AG09309 (cell line): ENCODE data around the gene COL13A1.
A peak's percentile ranks its signal among the peaks of the same experiment; 100 is the strongest.

Experiments
- DNase-seq: peaks from one replicate; pipeline ENCODE4 v3.0.0-alpha.2; 2010; ENCODE audit warnings: low read depth
- H3K4me3 ChIP-seq: 2 replicates; pipeline ENCODE4 v1.5.1; 2011; ENCODE audit warnings: mild to moderate bottlenecking, low read depth, low read length, moderate library complexity; ENCODE audit not compliant: control insufficient read depth
- TF ChIP-seq, protein P1 (sequence below): IDR thresholded peaks from 2 replicates; pipeline ENCODE4 v1.5.1; 2011; ENCODE audit warnings: mild to moderate bottlenecking, low read depth, low read length, inconsistent platforms; ENCODE audit not compliant: insufficient read depth, control insufficient read depth; ENCODE audit errors: missing control alignments

COL13A1 gene

DNA sequence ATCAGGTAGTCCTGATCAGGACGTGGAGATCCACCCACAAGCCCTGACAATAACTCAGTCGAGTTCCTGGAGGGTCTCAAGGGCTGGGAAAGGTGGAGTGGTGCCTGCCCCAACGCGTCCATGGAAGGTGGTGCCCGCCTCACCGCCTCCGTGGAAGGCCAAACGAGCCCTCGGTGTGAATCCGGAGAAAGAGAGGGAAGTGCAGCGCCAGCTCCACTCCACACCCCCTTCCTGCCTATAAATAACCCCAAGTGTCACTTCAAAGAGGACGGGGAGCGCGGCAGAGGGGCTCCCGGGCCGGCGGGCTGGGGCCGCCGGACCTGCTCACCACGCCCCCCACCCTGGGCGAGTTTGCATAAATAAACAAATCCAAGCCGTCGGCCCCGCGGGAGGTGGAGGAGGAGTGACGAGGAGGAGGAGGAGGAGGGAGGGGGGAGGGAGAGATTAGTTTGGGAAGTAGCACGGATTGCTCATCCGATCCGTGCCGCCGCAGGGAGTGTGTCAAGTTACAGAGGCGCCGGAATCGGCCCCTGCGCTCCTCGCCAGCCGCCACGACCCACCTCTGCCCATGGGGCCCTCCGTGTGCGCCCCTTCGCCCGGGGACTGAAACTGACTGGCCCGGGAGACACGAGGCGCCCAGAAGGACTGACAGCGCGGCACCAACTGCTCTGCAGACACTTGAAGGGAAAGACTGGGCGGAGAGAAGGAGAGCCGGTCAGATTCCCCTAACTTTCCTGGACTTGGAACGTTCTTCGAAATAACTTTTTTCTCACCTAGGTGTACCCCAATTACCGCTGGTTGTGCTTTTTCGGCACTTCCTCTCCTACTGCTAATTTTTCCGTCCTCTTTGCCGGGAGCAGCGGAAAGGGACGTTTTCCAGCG, at the start of gene COL13A1:
Gene COL13A1 (plus strand): TSS at position 473 of the 882 bp plus-strand sequence. CDS start 518 bp downstream, outside the sequence.
- H3K4me3 ChIP-seq = peak within 1 kb of the TSS; percentile 68
- DNase-seq = no peak
- TF ChIP-seq, protein P1, sequence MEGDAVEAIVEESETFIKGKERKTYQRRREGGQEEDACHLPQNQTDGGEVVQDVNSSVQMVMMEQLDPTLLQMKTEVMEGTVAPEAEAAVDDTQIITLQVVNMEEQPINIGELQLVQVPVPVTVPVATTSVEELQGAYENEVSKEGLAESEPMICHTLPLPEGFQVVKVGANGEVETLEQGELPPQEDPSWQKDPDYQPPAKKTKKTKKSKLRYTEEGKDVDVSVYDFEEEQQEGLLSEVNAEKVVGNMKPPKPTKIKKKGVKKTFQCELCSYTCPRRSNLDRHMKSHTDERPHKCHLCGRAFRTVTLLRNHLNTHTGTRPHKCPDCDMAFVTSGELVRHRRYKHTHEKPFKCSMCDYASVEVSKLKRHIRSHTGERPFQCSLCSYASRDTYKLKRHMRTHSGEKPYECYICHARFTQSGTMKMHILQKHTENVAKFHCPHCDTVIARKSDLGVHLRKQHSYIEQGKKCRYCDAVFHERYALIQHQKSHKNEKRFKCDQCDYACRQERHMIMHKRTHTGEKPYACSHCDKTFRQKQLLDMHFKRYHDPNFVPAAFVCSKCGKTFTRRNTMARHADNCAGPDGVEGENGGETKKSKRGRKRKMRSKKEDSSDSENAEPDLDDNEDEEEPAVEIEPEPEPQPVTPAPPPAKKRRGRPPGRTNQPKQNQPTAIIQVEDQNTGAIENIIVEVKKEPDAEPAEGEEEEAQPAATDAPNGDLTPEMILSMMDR = no peak

DNA sequence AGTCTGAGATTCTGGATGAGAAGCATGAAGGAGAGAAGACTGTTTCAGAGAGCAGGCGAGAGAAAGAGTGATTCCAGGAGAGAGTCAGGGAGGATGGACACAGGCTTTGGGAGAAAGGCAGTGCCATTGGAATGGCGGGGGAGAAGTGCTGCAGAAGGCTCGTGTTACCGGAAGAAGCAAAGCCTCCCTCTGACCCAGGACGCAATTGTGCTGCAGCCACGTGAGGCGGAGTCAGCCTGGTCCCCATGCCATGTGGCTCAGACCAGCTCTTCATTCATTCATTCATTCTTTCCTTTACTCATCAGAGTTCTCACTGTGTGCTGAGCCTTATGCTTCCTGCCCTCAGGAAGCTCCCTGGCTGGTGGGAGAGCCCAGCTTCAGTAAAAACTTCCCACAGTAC, 49.2 kb upstream of the COL13A1 start:
- no peak for DNase-seq
- TF ChIP-seq, protein P1 = no peak
- H3K4me3 ChIP-seq = no peak overlapping the region

DNA sequence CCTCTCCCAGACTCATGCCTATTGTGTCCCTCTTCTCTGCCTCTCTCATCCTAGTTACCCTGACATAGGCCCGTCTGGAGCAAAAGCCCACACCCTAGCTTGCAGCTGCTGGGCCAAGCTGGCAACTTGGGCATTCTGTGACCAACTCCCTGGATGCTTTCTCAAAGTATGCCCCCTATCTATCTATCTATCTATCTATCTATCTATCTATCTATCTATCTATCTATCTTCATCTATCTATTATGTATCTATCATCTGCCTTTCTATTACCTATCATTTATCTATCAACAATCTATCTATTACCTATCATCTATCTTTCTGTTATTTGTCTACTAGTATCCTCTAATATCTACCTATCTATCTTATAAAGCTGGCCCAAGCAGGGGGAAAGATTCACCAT, 45.4 kb upstream of the COL13A1 start:
- DNase-seq = no peak
- no peak overlapping the region for H3K4me3 ChIP-seq
- TF ChIP-seq, protein P1 = no peak

DNA sequence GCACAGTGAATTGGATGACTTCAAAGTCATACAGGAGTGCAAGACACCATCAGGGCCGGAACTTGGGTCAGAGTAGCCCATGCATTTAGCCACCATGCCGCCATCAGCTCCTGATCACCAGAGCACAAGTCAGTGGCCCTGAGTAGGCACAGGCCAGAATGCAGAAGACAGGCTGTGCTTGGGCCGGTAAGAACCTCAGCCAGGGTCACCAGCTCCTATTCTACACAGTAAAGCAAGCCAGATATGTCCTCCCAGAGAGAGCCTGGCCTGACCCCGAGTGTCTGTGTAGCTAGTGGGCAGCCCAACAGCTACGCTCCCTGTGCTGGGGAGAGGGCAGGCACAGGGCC, 44.5 kb upstream of the COL13A1 start:
- TF ChIP-seq, protein P1 = no peak
- DNase-seq = no peak
- no peak overlapping the region for H3K4me3 ChIP-seq

DNA sequence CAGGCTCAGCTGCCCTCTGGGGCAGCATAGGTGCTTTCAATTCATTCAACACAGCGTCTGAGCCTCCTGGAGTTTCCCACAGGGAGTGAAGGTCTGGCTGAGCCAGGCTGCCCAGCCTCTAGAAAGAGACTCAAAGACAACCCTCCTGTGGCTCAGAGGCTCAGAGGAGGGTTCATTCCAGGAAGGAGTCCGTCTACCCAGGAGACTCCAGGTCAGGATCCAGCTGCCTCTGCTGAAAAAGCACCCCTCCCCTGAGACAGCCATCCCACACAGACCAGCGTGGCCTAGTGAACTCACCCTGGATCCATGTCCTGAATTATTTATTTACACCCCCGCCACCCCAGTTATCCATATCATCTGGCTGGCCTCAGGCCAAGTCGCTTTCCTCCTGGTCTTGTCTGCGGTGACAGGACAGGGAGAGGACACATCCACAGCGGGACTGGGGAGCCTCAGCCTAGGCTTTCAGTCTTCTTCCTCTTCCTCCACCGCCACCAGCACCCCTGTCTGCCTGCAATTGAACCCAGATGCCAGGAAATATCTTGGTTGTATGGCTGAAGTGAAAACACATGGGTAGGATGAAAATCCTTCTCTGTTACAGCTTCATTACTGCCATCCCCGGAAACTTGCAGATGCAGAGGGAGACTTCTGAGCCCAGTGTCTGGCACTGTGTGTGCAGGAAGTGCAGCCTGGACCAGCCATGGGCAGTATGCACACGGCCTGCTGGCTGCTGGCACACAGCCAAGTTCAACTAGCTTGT, 44.0 kb upstream of the COL13A1 start:
- H3K4me3 ChIP-seq = no peak overlapping the region
- peak; percentile 50 for DNase-seq
- TF ChIP-seq, protein P1 = no peak

DNA sequence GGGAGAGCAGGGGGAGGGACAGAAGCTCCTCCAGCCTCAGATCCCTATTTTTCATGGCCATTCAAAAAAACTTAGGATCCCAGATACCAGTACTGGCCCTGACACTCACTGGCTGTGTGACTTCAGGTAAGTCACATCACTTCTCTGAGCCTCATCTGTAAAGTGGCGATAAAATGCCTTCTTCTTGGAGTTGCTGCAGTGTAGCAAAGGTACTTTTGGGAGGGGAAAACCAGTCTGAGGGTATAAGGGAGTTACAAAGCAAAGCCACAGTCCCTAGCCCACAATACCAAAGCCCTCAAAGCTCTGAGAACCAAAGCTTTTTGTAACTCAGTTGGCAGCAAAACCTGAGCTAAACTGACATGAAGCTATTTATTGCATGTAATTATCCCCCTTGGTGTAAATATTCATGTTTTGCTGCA, 43.4 kb upstream of the COL13A1 start:
- DNase-seq = no peak
- TF ChIP-seq, protein P1 = no peak
- H3K4me3 ChIP-seq = no peak overlapping the region
